ENCODE data around the gene NEAT1. TPM values are rescaled to one million over a fixed set of nuclear protein-coding genes. Genes with fewer than 3 reads are reported as not detected.
"Not testable (repeated sequence)": the region's sequence is repeated elsewhere in the genome, so short reads cannot be mapped to it uniquely, and the experiment has no call there.

NEAT1 gene
- total RNA-seq, 1 donor from 2014 or later: 64.8 TPM

DNA sequence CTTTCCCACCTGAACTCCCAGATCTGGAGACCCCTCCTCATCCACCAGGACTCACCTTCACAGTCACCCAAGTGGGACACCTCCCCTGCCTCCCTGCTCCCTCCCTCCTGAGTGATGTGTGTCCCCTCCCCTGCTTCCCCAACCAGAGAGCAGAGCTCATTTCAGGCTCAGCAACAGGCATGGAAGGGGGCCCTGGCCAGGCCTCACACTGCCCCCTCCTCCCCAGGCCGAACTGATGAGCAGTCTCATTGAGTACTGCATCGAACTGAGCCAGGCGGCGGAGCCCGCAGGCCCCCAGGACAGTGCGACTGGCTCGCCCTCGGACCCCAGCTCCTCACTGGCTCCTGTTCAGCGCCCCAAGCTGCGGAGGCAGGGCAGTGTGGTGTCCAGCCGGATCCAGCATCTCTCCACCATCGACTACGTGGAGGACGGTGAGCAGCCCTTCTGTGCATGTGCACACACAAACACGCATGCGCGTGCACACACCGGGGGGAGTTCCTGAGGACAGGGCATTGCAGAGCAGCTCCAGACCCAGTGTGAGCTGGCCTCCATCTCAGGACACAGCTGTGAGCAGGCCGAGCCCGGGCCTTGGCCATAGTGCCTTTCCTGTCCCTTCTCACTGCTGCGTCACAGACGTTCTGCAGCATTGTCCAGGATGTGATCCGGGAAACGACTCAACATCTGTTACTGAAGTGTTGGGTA lies 17.8 kb upstream of the NEAT1 start:
- no peak for DNase-seq (ENCODE audit: low read depth, low spot score)

DNA sequence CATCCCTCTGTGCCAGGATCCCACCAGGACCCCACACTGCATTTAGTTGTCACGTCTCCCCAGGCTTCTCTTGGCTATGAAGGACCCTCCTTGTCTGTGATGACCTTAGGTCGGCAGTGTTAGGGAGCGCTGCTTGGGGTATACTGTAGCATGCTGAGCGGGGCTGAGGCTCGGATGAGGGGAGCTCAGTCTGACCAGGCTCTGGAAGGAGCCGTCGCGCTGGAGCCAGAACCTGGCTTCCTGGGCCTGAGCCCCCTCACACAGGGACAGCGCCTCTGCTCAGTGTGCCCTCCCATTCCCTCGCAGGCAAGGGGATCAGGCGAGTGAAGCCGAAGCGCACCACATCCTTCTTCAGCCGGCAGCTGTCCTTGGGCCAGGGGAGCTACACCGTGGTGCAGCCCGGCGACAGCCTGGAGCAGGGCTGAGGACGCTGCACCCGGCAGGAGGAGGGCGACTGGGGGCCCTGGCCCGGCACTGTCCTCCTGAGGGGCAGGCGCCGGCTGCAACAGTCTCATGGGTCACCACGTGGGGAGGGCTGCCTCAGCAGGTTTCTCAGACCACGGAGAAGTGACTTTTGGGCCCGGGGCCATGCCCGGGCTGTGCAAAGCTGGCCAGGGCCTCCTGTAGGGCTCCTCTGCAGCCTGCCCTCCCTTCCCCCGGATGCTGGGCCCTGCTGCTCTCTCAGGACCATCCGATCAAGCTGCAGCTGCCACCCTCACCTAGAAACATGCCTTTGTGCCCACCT lies 11.5 kb upstream of the NEAT1 start:
- DNase-seq (ENCODE audit: low read depth, low spot score): no peak

DNA sequence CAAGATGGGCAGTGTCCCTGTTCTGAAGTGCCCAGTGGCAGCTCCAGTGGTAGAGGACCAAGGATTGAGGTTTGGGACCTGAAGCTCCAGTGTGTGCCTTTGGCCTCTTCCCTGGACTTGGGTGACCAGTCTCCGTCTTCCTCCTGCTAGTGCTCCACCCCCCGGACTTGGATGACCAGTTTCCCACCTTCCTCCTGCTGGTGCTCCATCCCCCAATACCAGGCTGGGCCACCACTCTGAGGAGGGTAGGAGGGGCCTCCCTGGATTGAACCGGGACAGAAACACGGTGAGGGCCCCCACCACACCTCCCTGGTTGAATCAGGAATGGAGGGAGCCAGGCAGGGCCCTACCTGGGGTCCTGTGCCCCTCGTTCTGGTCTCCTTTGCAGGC lies 10.9 kb upstream of the NEAT1 start:
- no peak for DNase-seq (ENCODE audit: low read depth, low spot score)

DNA sequence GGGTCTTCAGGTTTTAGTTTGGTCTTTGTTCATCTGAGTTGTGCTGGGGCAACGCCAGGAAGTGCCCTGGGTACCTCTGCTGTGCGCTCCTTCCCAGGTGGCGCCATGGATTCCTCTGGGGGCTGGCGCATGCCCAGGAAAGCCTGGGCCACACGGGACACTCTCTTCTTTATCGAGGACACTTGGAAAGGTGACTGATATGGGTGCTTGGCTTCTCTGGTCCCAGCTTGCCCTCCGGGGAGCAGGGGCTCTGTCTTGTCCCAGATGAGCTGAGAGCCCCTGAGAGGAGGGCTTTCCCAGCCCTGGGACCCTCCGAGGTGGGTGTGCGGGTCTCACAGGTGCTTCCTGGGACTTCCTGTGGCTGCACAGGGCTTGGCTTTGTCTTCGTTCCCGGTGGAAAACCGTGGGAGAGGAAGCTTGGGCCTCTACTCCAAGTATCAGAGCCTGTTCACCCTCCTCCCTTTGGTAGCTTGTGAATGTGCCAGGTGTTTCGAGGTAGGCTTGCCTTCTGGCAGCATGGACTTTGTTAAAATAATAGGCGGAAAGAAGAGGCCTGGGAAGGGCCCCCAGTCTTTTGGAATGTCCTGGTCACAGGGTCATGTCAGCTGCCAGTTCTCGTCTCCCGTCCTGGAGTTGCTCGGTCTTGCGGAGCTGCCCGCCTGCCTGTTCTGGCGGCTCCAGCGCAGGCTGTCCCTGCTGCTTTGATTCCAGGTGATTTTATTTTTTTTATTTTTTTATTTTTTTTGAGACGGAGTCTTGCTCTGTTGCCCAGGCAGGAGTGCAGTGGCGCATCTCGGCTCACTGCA lies 10.1 kb upstream of the NEAT1 start:
- DNase-seq (ENCODE audit: low read depth, low spot score): no peak

DNA sequence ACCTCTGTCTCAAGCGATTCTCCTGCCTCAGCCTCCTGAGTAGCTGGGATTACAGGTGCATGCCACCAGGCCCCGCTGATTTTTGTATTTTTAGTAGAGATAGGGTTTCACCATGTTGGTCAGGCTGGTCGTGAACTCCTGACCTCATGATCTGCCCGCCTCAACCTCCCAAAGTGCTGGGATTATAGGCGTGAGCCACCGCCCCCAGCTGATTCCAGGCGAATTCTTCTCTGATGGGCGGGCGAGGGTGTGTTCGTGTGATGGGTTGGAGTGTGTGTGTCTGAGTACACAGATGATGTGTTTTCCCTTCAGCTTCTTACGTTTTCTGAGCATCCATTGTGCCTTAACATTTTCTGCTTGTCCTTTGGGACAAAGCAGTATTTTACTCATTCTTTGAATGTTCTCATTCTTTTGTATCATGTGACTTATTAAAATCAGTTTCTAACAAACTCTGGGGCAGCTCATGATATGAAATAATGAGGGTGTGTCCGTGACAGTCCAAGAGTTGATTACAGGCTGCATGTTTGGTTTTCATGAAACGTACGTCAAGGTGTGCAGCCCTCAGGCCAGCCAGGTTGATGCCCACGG lies 9.4 kb upstream of the NEAT1 start:
- DNase-seq (ENCODE audit: low read depth, low spot score): not testable (repeated sequence)

DNA sequence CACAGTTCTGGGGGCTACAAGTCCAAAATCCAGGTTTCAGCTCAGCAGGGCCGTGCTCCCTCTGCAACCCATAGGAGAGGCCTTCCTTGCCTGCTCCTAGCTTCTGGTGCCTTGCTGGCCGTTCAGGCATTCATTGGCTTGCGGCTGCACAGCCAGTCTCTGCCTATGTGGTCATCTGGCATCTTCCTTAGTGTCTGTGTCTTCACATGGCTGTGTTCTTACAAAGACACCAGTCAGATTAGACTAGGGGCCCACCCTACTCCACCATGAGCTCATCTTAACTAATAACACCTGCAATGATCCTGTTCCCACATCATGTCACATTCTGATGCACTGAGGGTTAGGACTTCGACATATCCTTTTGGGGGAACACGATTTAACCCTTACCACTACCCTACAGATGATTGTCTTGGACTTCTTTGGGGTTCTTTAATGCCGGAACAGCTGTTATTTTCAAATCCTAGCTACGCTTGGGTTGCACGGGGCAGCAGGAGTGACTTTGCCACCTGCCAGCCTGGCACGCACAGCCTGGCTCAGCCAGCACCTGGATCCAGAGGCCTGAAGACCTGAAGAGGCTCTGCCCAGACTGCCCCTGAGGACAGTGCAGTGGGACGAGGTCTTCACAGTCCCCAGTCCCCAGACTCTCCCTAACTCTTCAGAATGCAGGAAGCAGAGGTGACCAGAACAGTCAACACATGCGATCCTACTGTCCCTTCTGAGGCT lies 7.7 kb upstream of the NEAT1 start:
- DNase-seq (ENCODE audit: low read depth, low spot score): no peak

DNA sequence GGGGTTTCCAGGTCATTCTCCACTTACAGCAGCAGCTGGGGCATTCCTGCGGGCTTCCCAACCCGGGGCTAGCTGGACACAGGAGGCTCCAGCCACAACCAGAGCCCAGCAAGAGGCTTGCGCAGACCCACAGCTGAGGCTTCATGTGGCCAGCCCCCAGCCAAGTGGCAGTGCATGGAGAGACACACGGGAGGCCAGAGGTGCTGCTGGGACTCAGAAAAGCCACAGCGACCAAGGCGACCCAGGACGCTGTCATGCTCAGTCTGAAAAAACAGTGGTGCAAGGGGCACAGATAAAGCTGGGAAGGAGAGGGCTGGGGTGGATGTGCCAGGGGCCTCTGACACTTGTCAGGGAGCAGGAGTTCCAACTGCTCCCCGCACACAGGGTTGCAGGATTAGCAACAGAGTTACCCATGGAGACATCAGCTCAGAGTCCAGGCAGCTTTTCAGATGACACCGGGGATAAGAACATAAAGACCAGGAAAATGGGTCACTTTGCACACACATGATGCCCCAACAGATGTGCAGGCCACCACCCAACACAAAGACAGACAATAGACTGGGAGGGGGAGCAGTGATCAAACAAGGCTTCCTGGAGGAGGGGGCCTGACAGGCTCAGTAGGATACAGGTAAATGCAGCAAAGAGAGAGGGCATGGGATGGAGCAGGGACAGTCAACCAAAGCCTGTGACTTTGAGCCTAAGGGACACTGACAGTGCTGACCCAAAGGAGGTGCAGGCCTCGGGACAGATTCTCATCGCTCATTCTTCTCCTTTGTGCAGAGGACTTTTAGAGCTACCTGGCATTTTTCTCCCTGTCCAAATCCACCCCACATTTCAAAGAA lies 6.9 kb upstream of the NEAT1 start:
- no peak for DNase-seq (ENCODE audit: low read depth, low spot score)

DNA sequence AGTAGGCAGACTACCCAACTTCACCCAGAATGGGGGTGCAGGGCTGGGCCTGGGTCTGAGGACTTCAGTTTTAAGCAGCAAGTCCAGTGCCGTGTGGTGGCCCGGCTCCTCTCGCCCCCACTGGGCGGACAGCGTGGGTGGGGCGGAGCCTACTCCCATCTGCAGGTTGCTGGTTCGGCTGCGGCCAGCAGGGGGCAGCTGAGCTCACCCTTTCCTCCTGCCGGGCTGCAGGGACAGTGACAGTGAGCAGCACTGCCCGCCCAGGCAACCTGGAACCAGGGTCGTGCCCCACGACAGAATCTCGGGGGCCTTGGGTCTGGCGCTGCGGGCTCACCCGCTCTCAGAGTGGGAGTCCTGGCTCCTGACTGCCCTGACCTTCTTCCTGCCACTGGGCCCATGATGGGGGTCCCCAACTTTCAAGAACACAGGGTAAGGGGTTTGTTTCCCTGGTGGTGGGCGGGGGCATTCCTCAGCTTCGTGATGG lies 6.2 kb upstream of the NEAT1 start:
- no peak for DNase-seq (ENCODE audit: low read depth, low spot score)

DNA sequence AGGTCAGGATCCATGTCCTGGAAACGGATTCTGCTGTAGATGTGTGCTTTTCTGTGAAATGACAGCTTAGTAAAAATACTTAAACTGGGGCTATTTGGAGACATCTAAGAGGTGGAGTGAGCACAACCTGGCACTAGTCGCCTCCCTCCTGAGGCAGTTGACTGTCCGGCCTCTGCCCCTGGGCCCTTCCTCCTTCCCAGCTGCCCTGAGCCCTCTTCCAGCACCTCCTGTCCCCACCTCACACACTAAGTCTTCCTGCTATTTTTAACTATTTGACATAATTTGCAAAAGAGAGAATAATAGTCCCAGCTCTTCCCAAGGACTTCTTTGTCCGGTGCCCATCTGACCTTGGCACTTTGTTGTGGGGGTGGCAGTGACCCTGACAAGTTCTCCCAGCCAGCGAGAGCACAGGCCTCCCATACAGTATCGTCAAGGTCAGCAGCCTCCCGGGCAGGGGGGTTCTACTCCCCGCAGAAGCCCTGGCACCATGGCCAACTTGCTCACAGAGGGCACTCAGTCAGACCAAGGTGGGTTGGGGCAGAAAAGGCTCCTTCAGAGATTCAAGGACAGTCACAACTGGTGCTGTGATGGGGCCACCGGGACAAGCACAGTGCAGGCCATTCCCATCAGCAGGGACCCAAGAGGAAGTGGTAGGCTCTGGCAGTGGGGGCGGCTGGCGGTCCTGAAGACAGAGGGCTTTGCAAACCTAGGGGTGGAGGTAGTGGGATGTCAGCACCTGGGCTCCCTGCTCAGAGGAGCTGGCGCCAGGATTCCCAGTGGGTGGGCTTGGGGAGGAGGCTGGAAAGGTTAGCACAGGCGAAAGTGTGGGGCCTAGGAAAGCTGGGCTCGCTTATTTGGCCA lies 5.5 kb upstream of the NEAT1 start:
- DNase-seq (ENCODE audit: low read depth, low spot score): no peak

DNA sequence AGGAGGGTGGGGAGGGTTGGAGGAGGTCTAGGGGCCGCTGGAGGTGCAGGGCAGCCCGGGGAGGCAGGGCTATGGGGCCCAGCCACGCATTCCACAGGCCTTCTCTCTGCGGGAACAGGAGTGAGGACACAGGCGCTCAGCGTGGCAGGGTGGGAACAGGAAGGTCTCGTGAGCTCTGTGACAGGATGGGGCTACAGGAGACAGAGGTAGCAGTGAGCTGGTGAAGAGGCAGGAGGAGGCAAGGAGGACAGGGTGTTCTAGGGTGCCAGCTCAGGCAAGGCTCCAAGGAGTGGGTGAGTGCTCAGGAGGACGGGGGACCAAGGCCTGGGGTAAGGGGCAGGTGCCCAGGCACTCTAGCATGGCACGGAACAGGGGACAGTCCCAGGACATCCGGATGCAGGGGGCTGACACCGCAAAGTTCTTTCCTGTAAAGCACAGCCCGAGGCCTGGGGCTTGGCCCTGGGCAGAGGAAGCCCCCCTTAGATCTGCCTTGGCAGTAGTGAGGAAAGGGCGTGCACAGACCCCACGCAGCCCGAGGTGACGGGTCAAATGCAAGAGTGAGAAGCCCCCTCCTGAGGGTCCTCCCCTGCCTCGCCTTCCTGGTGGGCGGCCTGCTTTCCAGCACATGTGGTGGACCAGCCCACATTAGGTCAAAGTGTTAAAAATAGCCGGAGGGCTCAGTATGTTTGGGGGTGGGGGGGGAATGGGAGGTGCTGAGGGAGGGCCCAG lies 4.7 kb upstream of the NEAT1 start:
- DNase-seq (ENCODE audit: low read depth, low spot score): no peak

DNA sequence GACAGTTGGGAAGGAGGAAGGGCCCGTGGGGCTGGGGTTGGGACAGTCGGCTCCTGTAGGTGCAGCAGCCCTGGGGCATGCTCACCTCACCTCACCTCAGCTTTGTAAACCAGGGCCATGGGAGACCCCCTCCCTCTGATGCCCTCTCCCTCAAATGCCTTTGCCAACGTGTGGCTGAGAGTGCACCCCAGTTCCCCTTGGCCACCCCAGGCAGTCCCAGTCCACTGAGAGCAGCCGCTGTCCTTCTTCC lies 4.2 kb upstream of the NEAT1 start:
- DNase-seq (ENCODE audit: low read depth, low spot score): no peak

DNA sequence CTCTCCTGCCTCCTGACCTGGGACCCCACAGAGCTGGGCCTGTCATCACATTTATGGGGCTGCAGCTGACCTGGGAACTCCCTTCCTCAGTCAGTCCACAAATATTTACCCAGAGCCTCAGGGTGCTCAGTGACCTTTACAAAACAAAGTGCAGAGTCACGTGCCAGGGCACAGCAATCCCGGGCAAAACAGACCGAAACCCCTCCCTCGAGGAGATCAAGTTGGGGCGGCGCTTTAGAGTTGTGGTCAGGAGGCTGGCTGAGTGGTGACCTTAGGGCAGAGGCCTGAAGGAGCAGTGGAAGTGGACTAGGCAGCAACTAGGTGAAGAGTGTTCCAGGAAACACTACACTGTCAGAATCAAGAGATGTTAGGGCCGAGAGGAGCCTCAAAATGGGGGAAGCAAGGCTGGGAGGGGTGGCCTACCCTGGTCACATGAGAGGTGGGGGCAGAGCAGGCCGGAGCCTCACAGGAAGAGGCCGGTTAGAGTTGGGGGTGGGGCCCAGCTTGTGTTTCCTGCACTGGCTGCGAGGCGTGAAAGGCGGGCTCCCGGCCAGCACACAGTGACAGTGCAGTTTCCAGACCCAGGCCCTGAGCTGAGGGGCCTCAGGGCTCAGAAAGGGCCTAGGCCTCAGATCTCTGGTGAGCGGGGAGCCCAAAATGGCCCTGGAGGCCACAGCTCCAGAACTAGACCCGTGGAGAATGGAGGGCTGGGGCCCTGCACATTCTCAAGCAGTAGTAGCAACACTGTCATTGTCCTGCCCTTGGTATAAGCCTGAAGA lies 3.7 kb upstream of the NEAT1 start:
- peak; percentile 95 for DNase-seq (ENCODE audit: low read depth, low spot score)

DNA sequence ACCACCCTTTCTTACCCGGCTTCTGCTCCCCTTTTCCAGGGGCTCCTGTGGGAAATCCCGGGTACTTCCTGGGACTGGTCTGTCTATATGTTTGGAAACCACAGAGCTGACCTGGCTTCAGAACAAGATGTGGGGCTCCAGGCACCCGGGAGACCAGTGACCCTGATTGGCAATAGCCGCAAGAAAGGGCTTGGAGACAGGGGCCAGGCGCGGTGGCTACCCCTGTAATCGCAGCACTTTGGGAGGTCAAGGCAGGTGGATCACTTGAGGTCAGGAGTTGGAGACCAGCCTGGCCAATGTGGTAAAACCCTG lies 3.2 kb upstream of the NEAT1 start:
- no peak for DNase-seq (ENCODE audit: low read depth, low spot score)

DNA sequence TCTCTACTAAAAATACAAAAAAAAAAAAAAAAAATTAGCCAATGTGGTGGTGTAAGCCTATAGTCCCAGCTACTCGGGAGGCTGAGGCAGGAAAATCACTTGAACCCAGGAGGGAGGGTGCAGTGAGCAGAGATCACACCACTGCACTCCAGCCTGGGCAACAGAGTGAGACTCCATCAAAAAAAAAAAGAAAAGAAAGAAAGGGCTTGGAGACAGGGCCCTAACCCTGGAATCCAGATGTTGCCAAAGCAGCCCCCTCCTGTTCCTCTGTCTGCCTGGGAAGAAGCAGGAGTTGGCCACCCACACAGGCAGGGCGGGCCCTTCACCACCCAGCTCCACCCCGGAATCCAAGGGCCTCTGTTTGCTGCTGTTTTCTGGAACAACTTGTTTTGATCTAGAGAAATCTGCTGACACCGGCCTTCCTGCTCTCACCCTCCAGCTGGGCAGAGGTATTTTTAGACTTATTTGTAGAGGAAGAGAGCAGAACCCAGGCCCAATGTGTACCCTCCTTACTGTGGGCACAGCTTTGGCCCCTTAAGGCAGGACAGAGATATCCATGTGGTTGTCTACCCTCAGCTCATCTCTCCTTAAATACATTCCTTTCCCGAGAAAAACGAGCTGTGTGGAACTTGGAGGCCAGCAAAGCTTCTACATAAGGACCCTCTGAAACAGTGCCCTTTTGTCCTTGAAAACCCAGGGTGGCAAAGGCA lies 2.7 kb upstream of the NEAT1 start:
- peak; percentile 74 for DNase-seq (ENCODE audit: low read depth, low spot score)

DNA sequence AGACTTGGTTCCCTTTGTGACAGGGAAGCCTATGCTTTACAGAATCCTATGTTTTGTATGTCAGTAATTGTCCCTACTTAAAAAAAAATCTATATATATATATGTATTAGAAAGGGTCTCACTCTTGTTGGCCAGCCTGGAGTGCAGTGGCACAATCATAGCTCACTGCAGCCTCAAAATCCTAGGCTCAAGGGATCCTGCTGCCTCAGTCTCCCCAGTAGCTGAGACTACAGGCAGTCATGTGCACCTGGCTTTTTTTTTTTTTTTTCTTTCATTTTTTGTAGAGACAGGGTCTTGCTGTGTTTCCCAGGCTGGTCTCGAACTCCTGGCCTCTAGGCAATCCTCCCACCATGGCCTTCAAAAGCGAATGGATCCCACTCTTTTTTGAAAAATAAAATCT lies 2.1 kb upstream of the NEAT1 start:
- no peak for DNase-seq (ENCODE audit: low read depth, low spot score)

DNA sequence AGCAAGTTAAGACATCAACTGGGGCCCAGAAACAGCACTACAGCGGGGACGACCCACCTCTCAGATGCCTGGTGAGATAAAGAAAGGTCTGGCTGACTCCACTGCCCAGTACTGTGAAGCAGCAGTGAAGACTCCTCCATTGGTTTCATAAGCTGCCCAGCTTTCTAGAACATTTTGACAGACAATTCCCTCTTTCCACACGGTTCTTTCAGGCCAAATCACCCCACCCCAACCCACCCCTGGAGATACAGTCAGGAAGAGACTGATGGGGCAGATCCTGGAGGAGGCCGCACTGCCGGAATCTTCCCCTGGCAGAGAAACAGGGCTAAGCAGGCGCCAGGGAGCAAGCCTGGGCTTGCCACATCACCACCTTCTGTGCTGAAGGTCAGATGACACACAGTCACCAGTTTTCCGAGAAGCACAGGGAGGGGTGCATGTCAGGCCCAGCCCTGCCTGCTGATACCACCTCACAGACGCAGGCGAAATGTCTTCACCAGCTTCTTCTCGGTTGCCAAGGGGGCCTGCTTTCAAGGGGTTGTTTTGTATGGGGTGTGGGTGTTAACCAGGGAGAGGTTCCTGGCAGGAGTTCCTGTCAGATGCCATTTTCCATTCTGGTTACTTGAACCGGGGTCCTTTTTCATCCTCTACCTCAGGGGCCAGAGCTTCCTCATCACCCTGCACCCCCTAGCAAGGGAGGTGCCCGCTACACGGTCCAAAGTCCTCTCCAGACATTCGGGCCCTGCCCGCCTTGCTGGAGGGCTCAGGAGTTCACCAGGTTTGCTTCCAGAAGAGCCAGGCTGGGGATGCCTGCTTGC lies 1.4 kb upstream of the NEAT1 start:
- DNase-seq (ENCODE audit: low read depth, low spot score): peak; percentile 95
